ENCODE measurements around the gene B3GLCT. TPM values are rescaled to one million over a fixed set of nuclear protein-coding genes. Genes with fewer than 3 reads are reported as not detected.

Gene B3GLCT
- total and polyA plus RNA-seq, 2 donors (not counting 3 experiments of a cell fraction or from before 2014, with no cell fraction given) = 5.2 to 14.6 TPM

- no peak overlapping the region for H3K4me2 ChIP-seq (ENCODE audit: insufficient read depth, low read length)
- no peak overlapping the region for H2AFZ ChIP-seq (ENCODE audit: low read depth, low read length)
- H3K27me3 ChIP-seq (ENCODE audit: control insufficient read depth in 2 of 2, insufficient read depth in 2 of 2, low read length in 2 of 2) = no peaks in the 10 kb centered on the region
- H3K4me3 ChIP-seq (replicated peaks in 1 of 3; ENCODE audit: insufficient read depth in 1 of 3, low read depth in 1 of 3, low read length in 3 of 3) = no peak overlapping the region
- TF ChIP-seq JUN (IDR thresholded peaks at IDR 0.05; ENCODE audit: borderline replicate concordance, insufficient read depth, insufficient read length, low read depth) (no peak), POLR2A (IDR thresholded peaks at IDR 0.05; ENCODE audit: low read depth, low read length) (no peak), MYC (IDR thresholded peaks at IDR 0.05; ENCODE audit: low read depth, low read length) (no peak), GATA2 (IDR thresholded peaks at IDR 0.05; ENCODE audit: insufficient read depth, insufficient read length, low read depth, low read length) (no peak), FOS (IDR thresholded peaks at IDR 0.05; ENCODE audit: borderline replicate concordance, insufficient read depth, low read length) (no peak), CTCF (IDR thresholded peaks at IDR 0.05; ENCODE audit: extremely low read depth in 1 of 2, insufficient read depth in 1 of 2, low read depth in 1 of 2, low read length in 2 of 2) (no peak), POLR2AphosphoS5 (IDR thresholded peaks at IDR 0.05; ENCODE audit: insufficient read depth, low read depth, low read length) (no peak), EZH2 (IDR thresholded peaks at IDR 0.05; ENCODE audit: borderline replicate concordance, low read depth, low read length, severe bottlenecking) (no peak), MAX (IDR thresholded peaks at IDR 0.05; ENCODE audit: insufficient read depth, insufficient read length) (no peak)
- H3K79me2 ChIP-seq (ENCODE audit: control insufficient read depth, insufficient read depth, low read length) = no peaks in the 10 kb centered on the region
- DNase-seq (ENCODE audit: low read depth, low spot score) (no peak), FAIRE-seq (no peak)
- POLR2A ChIA-PET = no interaction called here
- no peak overlapping the region for H3K9ac ChIP-seq (replicated peaks; ENCODE audit: extremely low read depth, insufficient read depth, low read length)
- intact Hi-C loops (cut with micrococcal nuclease) (loop anchor here (10.0 kb wide), 2 partner anchors 864 to 1324 kb away; partner anchors contain the start of gene KATNAL1), dilution Hi-C loops (cut with MboI; ENCODE audit: extremely low pct_ligation_motif_present, low sequenced_read_pairs) (no loop called here)
- no peaks in the 10 kb centered on the region for H4K20me1 ChIP-seq (replicated peaks; ENCODE audit: control insufficient read depth, extremely low read depth, insufficient read depth, low read length)
- no peaks in the 10 kb centered on the region for H3K36me3 ChIP-seq (ENCODE audit: control insufficient read depth in 2 of 2, extremely low read depth in 1 of 2, insufficient read depth in 2 of 2, low read length in 2 of 2)
- no peaks in the 10 kb centered on the region for H3K4me1 ChIP-seq (ENCODE audit: control insufficient read depth, extremely low read depth, insufficient read depth, low read length)
- CTCF ChIA-PET = no interaction called here
- BruUV-seq (replicated peaks) = no TSS peak
- H3K27ac ChIP-seq (ENCODE audit: insufficient read depth, low read depth, low read length) = no peak overlapping the region
- H3K9me1 ChIP-seq (replicated peaks; ENCODE audit: control insufficient read depth, extremely low read depth, insufficient read depth, low read length) = no peaks in the 10 kb centered on the region
- no peaks in the 10 kb centered on the region for H3K9me3 ChIP-seq (replicated peaks; ENCODE audit: control insufficient read depth, insufficient read depth, low read length)
These were observed 31.0 kb upstream of the B3GLCT start for GRCh38 chr13:31168736-31169135.

All from endothelial cell of umbilical vein (primary cell).